ENCODE data around the gene CCDC187. TPM values are rescaled to one million over a fixed set of nuclear protein-coding genes. Genes with fewer than 3 reads are reported as not detected.

The CCDC187 gene
- total RNA-seq, 1 donor from 2014 or later = not detected

DNA sequence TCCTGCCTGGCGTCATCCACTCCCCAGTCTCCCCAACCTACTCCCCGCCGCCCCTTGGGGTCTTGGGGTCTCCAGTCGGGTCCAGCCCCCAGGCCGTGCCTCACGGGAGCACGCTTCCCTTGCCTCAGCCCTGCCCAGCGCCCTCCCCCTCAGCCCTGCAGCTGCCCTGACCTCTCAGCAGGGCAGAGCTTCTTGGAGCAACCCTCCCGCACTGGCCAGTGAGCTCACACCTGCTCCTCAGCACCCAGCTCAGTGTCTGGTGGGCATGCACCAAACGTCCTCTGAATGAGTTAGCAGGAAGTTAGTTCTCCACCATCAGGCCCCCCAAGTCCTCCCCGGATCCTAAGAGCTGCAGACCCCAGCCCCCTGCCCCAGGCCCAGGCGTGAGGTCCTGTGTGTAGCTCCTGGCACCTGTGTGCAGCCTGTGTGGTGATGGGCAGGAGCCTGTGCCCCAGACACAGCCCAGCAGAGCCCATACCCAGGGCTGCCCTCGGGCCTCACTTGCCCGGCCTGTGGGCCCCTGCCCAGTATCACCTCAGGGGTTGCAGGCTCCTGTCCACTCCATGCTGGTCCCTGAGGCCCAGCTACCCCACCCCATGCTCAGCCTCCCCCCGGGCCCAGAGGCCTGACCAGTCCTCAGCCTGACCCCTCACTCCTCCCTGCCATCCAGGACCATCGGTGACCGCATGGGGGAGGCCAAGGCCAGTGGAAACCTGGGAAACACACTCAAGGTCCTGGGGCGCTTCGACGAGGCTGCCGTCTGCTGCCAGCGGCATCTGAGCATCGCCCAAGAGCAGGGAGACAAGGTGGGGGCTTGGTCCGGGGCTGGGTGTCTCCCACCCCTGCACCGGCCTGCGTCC, 31.6 kb upstream of the CCDC187 start:
- H3K9me3 Mint-ChIP-seq (ENCODE audit: low read depth) = no peaks in the 10 kb centered on the region
- H3K36me3 Mint-ChIP-seq (ENCODE audit: low read depth) = peaks cover 5% of the 10 kb centered on the region
- H3K4me1 Mint-ChIP-seq (ENCODE audit: low read depth) = peaks cover 3% of the 10 kb centered on the region
- H3K4me3 Mint-ChIP-seq (ENCODE audit: unreplicated experiment) = no peak overlapping the region
- DNase-seq (ENCODE audit: low spot score) = no peak
- TF ChIP-seq, protein P1, sequence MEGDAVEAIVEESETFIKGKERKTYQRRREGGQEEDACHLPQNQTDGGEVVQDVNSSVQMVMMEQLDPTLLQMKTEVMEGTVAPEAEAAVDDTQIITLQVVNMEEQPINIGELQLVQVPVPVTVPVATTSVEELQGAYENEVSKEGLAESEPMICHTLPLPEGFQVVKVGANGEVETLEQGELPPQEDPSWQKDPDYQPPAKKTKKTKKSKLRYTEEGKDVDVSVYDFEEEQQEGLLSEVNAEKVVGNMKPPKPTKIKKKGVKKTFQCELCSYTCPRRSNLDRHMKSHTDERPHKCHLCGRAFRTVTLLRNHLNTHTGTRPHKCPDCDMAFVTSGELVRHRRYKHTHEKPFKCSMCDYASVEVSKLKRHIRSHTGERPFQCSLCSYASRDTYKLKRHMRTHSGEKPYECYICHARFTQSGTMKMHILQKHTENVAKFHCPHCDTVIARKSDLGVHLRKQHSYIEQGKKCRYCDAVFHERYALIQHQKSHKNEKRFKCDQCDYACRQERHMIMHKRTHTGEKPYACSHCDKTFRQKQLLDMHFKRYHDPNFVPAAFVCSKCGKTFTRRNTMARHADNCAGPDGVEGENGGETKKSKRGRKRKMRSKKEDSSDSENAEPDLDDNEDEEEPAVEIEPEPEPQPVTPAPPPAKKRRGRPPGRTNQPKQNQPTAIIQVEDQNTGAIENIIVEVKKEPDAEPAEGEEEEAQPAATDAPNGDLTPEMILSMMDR (IDR thresholded peaks at IDR 0.05) = no peak
- H3K27ac Mint-ChIP-seq (ENCODE audit: unreplicated experiment) = no peak overlapping the region
- H3K27me3 Mint-ChIP-seq (ENCODE audit: low read depth) = no peaks in the 10 kb centered on the region

DNA sequence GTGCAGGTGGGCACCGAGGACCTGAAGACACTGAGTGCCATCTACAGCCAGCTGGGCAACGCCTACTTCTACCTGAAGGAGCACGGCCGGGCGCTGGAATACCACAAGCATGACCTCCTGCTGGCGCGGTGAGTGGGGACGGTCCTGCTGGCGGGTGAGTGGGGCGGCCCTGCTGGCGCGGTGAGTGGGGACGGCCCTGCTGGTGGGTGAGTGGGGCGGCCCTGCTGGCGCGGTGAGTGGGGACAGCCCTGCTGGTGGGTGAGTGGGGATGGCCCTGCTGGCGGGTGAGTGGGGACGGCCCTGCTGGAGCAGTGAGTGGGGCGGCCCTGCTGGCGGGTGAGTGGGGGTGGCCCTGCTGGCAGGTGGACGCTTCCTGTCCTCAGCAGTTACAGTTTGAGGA, 30.6 kb upstream of the CCDC187 start:
- peaks cover 3% of the 10 kb centered on the region for H3K4me1 Mint-ChIP-seq (ENCODE audit: low read depth)

DNA sequence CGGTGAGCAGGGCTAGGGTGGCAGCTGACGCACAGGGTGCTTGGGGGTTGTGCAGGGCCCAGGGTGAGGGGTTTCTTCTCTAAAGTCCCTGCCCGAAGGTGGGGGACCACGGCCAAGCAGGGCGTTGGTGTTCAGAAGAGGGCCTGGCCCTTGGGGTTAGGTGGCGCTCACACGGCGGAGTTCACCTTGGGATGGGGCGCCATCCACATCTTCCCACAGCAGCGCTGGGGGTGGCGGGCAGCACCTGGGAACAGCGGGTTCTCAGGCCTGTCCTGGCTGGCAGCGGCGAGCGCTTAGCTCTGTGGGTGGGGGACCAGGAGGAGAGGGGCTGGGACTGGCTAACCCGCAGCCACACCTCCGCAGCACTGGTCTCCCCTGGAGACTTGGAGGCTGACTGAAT, 29.6 kb upstream of the CCDC187 start:
- H3K36me3 Mint-ChIP-seq (ENCODE audit: low read depth) = no peaks in the 10 kb centered on the region
- H3K27me3 Mint-ChIP-seq (ENCODE audit: low read depth) = no peaks in the 10 kb centered on the region
- H3K4me3 Mint-ChIP-seq (ENCODE audit: unreplicated experiment) = no peak overlapping the region
- no peak for DNase-seq (ENCODE audit: low spot score)
- TF ChIP-seq, protein P1 (IDR thresholded peaks at IDR 0.05) = no peak
- H3K9me3 Mint-ChIP-seq (ENCODE audit: low read depth) = no peaks in the 10 kb centered on the region
- H3K4me1 Mint-ChIP-seq (ENCODE audit: low read depth) = peaks cover 13% of the 10 kb centered on the region
- no peak overlapping the region for H3K27ac Mint-ChIP-seq (ENCODE audit: unreplicated experiment)

More for the DNA sequence above, 30.6 kb upstream of the CCDC187 start:
- Mint-ChIP-seq H3K27ac (ENCODE audit: unreplicated experiment) (no peak overlapping the region), H3K27me3 (ENCODE audit: low read depth) (no peaks in the 10 kb centered on the region), H3K36me3 (ENCODE audit: low read depth) (peaks cover 3% of the 10 kb centered on the region), H3K4me3 (ENCODE audit: unreplicated experiment) (no peak overlapping the region), H3K9me3 (ENCODE audit: low read depth) (no peaks in the 10 kb centered on the region)
- TF ChIP-seq, protein P1 (IDR thresholded peaks at IDR 0.05) = no peak
- DNase-seq (ENCODE audit: low spot score) = no peak

DNA sequence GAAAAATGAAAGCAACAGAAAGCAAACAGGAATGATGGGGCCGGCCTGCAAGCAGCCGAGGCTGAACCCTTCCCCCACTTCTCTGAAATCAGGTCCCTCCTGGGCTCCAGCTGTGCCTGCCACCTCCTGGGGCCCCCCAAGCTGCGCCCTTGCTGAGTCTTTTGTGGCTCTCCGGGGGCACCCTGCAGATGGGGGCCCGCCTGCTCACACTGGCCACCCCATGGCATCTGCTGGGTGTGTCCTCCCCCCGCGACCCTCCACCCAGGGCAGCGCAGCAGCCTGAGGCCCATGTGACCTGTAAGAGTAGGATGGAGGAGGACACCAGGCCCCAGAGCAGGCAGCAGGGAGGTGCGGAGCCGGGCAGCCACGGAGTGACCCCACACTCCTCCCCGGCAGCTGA, 29.2 kb upstream of the CCDC187 start:
- Mint-ChIP-seq H3K9me3 (ENCODE audit: low read depth) (no peaks in the 10 kb centered on the region), H3K27me3 (ENCODE audit: low read depth) (no peaks in the 10 kb centered on the region), H3K4me1 (ENCODE audit: low read depth) (peaks cover 15% of the 10 kb centered on the region), H3K36me3 (ENCODE audit: low read depth) (no peaks in the 10 kb centered on the region), H3K27ac (ENCODE audit: unreplicated experiment) (no peak overlapping the region), H3K4me3 (ENCODE audit: unreplicated experiment) (no peak overlapping the region)
- TF ChIP-seq, protein P1 (IDR thresholded peaks at IDR 0.05) = no peak
- DNase-seq (ENCODE audit: low spot score) = no peak

DNA sequence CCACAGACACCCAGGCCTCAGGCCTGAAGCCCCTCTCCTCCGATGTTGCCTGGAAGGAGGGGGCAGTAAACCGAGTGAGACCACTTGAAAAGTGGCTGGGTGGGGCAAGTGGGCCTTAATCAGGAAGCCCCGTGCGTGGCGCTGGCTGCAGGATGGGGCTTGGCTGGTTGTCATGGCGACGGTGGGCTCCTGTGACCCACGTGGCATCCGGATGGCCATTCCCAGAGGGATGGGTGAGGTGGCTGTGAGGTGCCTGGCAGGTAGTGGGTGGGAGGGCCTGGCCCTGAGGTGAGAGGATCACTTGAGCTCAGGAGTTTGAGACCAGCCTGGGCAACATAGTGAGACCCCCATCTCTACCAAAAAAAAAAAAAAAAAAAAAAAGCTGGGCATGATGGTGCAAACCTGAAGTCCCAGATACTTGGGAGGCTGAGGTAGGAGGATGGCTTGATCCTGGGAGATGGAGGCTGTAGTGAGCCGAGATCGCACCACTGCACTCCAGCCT, 28.6 kb upstream of the CCDC187 start:
- H3K27me3 Mint-ChIP-seq (ENCODE audit: low read depth) = no peaks in the 10 kb centered on the region
- TF ChIP-seq, protein P1 (IDR thresholded peaks at IDR 0.05) = no peak
- H3K27ac Mint-ChIP-seq (ENCODE audit: unreplicated experiment) = no peak overlapping the region
- no peaks in the 10 kb centered on the region for H3K36me3 Mint-ChIP-seq (ENCODE audit: low read depth)
- peaks cover 15% of the 10 kb centered on the region for H3K4me1 Mint-ChIP-seq (ENCODE audit: low read depth)
- DNase-seq (ENCODE audit: low spot score) = no peak
- no peaks in the 10 kb centered on the region for H3K9me3 Mint-ChIP-seq (ENCODE audit: low read depth)
- no peak overlapping the region for H3K4me3 Mint-ChIP-seq (ENCODE audit: unreplicated experiment)
